Activated CD4-positive, alpha-beta T cell treated with anti-CD3 and anti-CD28 coated beads, Interleukin-2, amount 50 U/mL, for 48 hours (primary cell): ENCODE measurements around the gene OTUB1.
A peak's percentile ranks its signal among the peaks of the same experiment; 100 is the strongest.

Experiments
- DNase-seq, 2 experiments: peaks; one replicate each; pipeline ENCODE4 v3.0.0-alpha.2; 2020

The OTUB1 gene

GRCh38 chr11:63978551-63979239 lies 7.5 kb upstream of the OTUB1 start:
- no peak for DNase-seq

- no peak for DNase-seq
These were observed 6.8 kb upstream of the OTUB1 start for GRCh38 chr11:63979426-63979825.

GRCh38 chr11:63985812-63986155 lies 454 bp upstream of the OTUB1 start:
- peak; percentile 75 to 80 for DNase-seq

GRCh38 chr11:63986932-63987513 lies 785 bp downstream of the OTUB1 start:
- DNase-seq, result no peak

GRCh38 chr11:63991558-63991957 lies 5.3 kb downstream of the OTUB1 start:
- no peak for DNase-seq

- no peak for DNase-seq
These were observed 6.9 kb downstream of the OTUB1 start for GRCh38 chr11:63993100-63993499.

- DNase-seq, result no peak
These were observed 7.8 kb downstream of the OTUB1 start for GRCh38 chr11:63993993-63994392.

- DNase-seq, result no peak
These were observed 10.3 kb downstream of the OTUB1 start for GRCh38 chr11:63996512-63996911.

GRCh38 chr11:63997104-63997700 lies 11.0 kb downstream of the OTUB1 start:
- DNase-seq, result no peak

GRCh38 chr11:63997801-63998337 lies 11.6 kb downstream of the OTUB1 start:
- no peak for DNase-seq

- DNase-seq, result peak in 1 of 2 experiments; percentile 24
These were observed 12.5 kb downstream of the OTUB1 start for GRCh38 chr11:63998558-63999348.

- DNase-seq, result peak; percentile 70 to 71
These were observed 13.2 kb downstream of the OTUB1 start for GRCh38 chr11:63999349-64000025.

- DNase-seq, result peak; percentile 74 to 78
These were observed 13.9 kb downstream of the OTUB1 start for GRCh38 chr11:64000026-64000739.

- DNase-seq, result no peak
These were observed 14.7 kb downstream of the OTUB1 start for GRCh38 chr11:64000740-64001483.

- DNase-seq, result no peak
These were observed 15.5 kb downstream of the OTUB1 start for GRCh38 chr11:64001484-64002420.

GRCh38 chr11:64003807-64004589 lies 17.8 kb downstream of the OTUB1 start:
- no peak for DNase-seq

- no peak for DNase-seq
These were observed 18.3 kb downstream of the OTUB1 start for GRCh38 chr11:64004590-64004984.

GRCh38 chr11:64005691-64006090 lies 19.5 kb downstream of the OTUB1 start:
- no peak for DNase-seq

GRCh38 chr11:64006398-64006797 lies 20.2 kb downstream of the OTUB1 start:
- no peak for DNase-seq
